Astrocyte of the hippocampus (primary cell): ENCODE results near the gene DHX32.
"Not testable (repeated sequence)": the region's sequence is repeated elsewhere in the genome, so short reads cannot be mapped to it uniquely, and the experiment has no call there.

Source experiments
- DNase-seq: peaks from one replicate; pipeline ENCODE4 v3.0.0; 2011; ENCODE audit warnings: low read depth, low spot score

DHX32 gene

GRCh38 chr10:125881192-125881591 lies at the start of gene DHX32:
Gene DHX32 (minus strand): TSS chr10:125881292. CDS start chr10:125880824, 468 bp downstream.
- DNase-seq: peak; percentile 11

GRCh38 chr10:125929618-125930017 lies 48.5 kb upstream of the DHX32 start:
- DNase-seq: no peak

GRCh38 chr10:125928928-125929585 lies 48.0 kb upstream of the DHX32 start:
- DNase-seq: no peak

- DNase-seq: not testable (repeated sequence)
Observed at GRCh38 chr10:125927265-125927664, 46.2 kb upstream of the DHX32 start.

GRCh38 chr10:125926247-125926646 lies 45.2 kb upstream of the DHX32 start:
- DNase-seq: no peak

GRCh38 chr10:125925262-125925834 lies 44.3 kb upstream of the DHX32 start:
- DNase-seq: no peak

GRCh38 chr10:125921643-125922306 lies 40.7 kb upstream of the DHX32 start:
- not testable (repeated sequence) for DNase-seq

- not testable (repeated sequence) for DNase-seq
Observed at GRCh38 chr10:125917704-125918361, 36.7 kb upstream of the DHX32 start.

- no peak for DNase-seq
Observed at GRCh38 chr10:125916977-125917376, 35.9 kb upstream of the DHX32 start.

GRCh38 chr10:125913277-125913676 lies 32.2 kb upstream of the DHX32 start:
- not testable (repeated sequence) for DNase-seq

- DNase-seq: no peak
Observed at GRCh38 chr10:125911990-125912389, 30.9 kb upstream of the DHX32 start.

- no peak for DNase-seq
Observed at GRCh38 chr10:125911145-125911544, 30.1 kb upstream of the DHX32 start.

GRCh38 chr10:125909491-125909890 lies 28.4 kb upstream of the DHX32 start:
- DNase-seq: not testable (repeated sequence)

- not testable (repeated sequence) for DNase-seq
Observed at GRCh38 chr10:125908813-125909212, 27.7 kb upstream of the DHX32 start.

GRCh38 chr10:125907598-125907997 lies 26.5 kb upstream of the DHX32 start:
- not testable (repeated sequence) for DNase-seq

- not testable (repeated sequence) for DNase-seq
Observed at GRCh38 chr10:125905069-125905994, 24.2 kb upstream of the DHX32 start.

- peak; percentile 11 for DNase-seq
Observed at GRCh38 chr10:125903135-125903640, 22.1 kb upstream of the DHX32 start.

- DNase-seq: peak; percentile 49
Observed at GRCh38 chr10:125900963-125901362, 19.9 kb upstream of the DHX32 start.

GRCh38 chr10:125897317-125897716 lies 16.2 kb upstream of the DHX32 start:
- DNase-seq: not testable (repeated sequence)

- peak; percentile 93 for DNase-seq
Observed at GRCh38 chr10:125896088-125896934, 15.2 kb upstream of the DHX32 start, which contains the start of gene FANK1. Gene FANK1 (plus strand): TSS chr10:125896564. CDS start chr10:125896643, 79 bp downstream.
